ENCODE measurements around the gene STK38L.

Gene STK38L

GRCh38 chr12:27280412-27280811, 36.3 kb downstream of the STK38L start:
- no peaks in the 10 kb centered on the region for H3K27me3 ChIP-seq (replicated peaks; ENCODE audit: control insufficient read depth, insufficient read depth, low read length)
- TF ChIP-seq, protein P1, sequence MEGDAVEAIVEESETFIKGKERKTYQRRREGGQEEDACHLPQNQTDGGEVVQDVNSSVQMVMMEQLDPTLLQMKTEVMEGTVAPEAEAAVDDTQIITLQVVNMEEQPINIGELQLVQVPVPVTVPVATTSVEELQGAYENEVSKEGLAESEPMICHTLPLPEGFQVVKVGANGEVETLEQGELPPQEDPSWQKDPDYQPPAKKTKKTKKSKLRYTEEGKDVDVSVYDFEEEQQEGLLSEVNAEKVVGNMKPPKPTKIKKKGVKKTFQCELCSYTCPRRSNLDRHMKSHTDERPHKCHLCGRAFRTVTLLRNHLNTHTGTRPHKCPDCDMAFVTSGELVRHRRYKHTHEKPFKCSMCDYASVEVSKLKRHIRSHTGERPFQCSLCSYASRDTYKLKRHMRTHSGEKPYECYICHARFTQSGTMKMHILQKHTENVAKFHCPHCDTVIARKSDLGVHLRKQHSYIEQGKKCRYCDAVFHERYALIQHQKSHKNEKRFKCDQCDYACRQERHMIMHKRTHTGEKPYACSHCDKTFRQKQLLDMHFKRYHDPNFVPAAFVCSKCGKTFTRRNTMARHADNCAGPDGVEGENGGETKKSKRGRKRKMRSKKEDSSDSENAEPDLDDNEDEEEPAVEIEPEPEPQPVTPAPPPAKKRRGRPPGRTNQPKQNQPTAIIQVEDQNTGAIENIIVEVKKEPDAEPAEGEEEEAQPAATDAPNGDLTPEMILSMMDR (IDR thresholded peaks at IDR 0.05; ENCODE audit: insufficient read depth, low read length, poor library complexity, severe bottlenecking), result no peak
- H3K4me3 ChIP-seq (replicated peaks; ENCODE audit: low read depth, low read length), result no peak overlapping the region
- no peak for DNase-seq (ENCODE audit: extremely low read depth, insufficient read length)
- H3K36me3 ChIP-seq (ENCODE audit: control insufficient read depth, insufficient read depth, low read length), result peaks cover 3% of the 10 kb centered on the region

DNA sequence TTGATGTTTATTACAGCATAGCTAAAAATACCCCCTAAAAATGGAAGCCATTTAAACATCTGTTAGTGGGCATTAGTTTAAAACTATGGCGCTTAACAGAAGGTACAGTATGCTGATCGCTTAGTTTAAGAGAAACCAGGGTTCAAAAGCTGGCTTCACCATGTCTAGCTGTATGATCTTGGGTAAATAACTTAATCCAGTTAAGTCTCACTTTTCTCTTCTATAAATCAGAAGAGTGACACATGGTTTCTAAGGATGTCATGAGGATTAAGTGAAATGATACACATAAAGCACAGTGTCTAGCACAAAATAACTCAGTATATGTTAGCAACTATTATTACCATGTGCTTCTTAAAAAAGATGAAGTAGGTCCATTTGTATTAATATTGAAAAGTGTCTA, 38.7 kb downstream of the STK38L start:
- DNase-seq (ENCODE audit: extremely low read depth, insufficient read length), result no peak
- TF ChIP-seq, protein P1 (IDR thresholded peaks at IDR 0.05; ENCODE audit: insufficient read depth, low read length, poor library complexity, severe bottlenecking), result no peak

GRCh38 chr12:27284021-27284420, 39.9 kb downstream of the STK38L start:
- TF ChIP-seq, protein P1 (IDR thresholded peaks at IDR 0.05; ENCODE audit: insufficient read depth, low read length, poor library complexity, severe bottlenecking), result no peak
- Histone ChIP-seq H3K4me3 (replicated peaks; ENCODE audit: low read depth, low read length) (no peak overlapping the region), H3K36me3 (ENCODE audit: control insufficient read depth, insufficient read depth, low read length) (peaks cover 3% of the 10 kb centered on the region), H3K27me3 (replicated peaks; ENCODE audit: control insufficient read depth, insufficient read depth, low read length) (no peaks in the 10 kb centered on the region)
- no peak for DNase-seq (ENCODE audit: extremely low read depth, insufficient read length)

More for the DNA sequence above, 38.7 kb downstream of the STK38L start:
- Histone ChIP-seq H3K36me3 (ENCODE audit: control insufficient read depth, insufficient read depth, low read length) (peaks cover 3% of the 10 kb centered on the region), H3K4me3 (replicated peaks; ENCODE audit: low read depth, low read length) (no peak overlapping the region), H3K27me3 (replicated peaks; ENCODE audit: control insufficient read depth, insufficient read depth, low read length) (no peaks in the 10 kb centered on the region)

GRCh38 chr12:27284751-27285150, 40.7 kb downstream of the STK38L start:
- no peaks in the 10 kb centered on the region for H3K27me3 ChIP-seq (replicated peaks; ENCODE audit: control insufficient read depth, insufficient read depth, low read length)
- H3K4me3 ChIP-seq (replicated peaks; ENCODE audit: low read depth, low read length), result no peak overlapping the region
- peaks cover 3% of the 10 kb centered on the region for H3K36me3 ChIP-seq (ENCODE audit: control insufficient read depth, insufficient read depth, low read length)
- peak; percentile 61 for DNase-seq (ENCODE audit: extremely low read depth, insufficient read length)
- TF ChIP-seq, protein P1 (IDR thresholded peaks at IDR 0.05; ENCODE audit: insufficient read depth, low read length, poor library complexity, severe bottlenecking), result no peak

GRCh38 chr12:27285403-27285802, 41.3 kb downstream of the STK38L start:
- no peak overlapping the region for H3K4me3 ChIP-seq (replicated peaks; ENCODE audit: low read depth, low read length)
- no peaks in the 10 kb centered on the region for H3K27me3 ChIP-seq (replicated peaks; ENCODE audit: control insufficient read depth, insufficient read depth, low read length)
- TF ChIP-seq, protein P1 (IDR thresholded peaks at IDR 0.05; ENCODE audit: insufficient read depth, low read length, poor library complexity, severe bottlenecking), result no peak
- peaks cover 3% of the 10 kb centered on the region for H3K36me3 ChIP-seq (ENCODE audit: control insufficient read depth, insufficient read depth, low read length)
- no peak for DNase-seq (ENCODE audit: extremely low read depth, insufficient read length)

DNA sequence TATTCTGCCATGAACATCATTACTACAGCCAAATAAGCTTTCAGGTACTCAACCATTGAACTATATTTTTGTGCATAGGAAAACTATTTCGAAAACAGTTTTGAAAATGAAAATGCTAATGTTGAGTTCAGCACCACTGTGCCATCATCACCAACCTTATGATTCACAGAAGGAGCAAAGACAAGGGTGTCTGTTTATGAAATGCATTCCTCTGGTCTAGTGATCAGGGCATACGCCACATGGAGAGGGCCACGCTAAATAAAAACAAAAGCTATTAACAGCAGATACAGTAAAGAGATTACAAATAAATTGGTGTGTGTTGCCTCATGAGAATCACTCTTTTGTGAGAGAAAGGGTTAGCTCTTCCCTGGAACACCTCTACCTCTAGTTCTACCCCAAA, 45.3 kb downstream of the STK38L start:
- H3K27me3 ChIP-seq (replicated peaks; ENCODE audit: control insufficient read depth, insufficient read depth, low read length), result no peaks in the 10 kb centered on the region

More for the DNA sequence above, 45.3 kb downstream of the STK38L start:
- TF ChIP-seq, protein P1 (IDR thresholded peaks at IDR 0.05; ENCODE audit: insufficient read depth, low read length, poor library complexity, severe bottlenecking), result no peak
- no peak for DNase-seq (ENCODE audit: extremely low read depth, insufficient read length)
- no peaks in the 10 kb centered on the region for H3K36me3 ChIP-seq (ENCODE audit: control insufficient read depth, insufficient read depth, low read length)
- no peak overlapping the region for H3K4me3 ChIP-seq (replicated peaks; ENCODE audit: low read depth, low read length)
